ENCODE data around the gene SNX22.

Gene SNX22

DNA sequence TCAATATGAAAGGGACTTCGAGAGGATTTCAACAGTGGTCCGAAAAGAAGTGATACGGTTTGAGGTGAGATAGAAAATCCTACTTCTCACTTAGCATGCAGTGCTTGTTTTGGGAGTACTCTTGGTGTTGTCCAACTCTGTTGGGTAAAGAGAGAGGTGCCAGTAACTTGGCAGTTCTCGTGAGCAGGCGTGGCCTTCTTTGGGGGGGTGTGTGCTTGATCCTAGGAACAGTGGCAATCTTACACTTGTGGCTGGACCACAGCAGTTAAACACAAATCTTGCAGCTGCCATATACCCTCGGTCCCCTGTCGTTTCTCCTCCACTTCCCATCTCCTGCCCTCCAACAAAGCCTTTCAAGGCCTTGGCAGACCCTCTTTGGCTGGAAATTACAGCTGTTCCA, 15.2 kb upstream of the SNX22 start:
- DNase-seq: no peak

DNA sequence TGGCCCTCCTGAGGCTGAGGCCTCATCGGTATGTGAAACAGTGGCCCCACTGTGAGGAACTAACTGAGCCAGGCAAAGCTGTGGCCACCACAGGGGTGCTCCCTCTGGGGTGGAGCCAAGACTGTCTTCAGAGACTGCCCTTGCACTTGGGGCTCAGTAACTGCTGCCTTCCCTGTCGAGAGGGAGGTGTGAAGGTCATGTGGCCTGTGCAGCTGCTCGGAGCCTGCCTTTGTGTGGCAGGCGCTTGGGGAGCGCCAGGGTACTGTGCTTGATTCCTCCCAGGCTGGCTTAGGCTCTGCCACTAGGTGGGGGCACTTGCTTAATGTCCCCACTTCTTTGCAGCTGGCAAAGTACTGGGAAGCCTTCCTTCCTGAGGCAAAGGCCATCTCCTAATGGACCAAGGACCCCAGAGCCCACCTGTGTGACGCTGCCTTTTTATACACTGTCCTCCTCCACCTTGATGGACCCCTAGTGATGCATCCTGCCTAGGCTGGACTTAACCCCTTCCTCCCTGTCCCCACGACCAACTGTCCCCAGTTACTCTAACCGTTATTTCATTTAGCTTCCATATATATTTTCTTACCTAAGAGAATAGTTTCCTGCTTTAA, 14.2 kb upstream of the SNX22 start:
- no peak for DNase-seq

DNA sequence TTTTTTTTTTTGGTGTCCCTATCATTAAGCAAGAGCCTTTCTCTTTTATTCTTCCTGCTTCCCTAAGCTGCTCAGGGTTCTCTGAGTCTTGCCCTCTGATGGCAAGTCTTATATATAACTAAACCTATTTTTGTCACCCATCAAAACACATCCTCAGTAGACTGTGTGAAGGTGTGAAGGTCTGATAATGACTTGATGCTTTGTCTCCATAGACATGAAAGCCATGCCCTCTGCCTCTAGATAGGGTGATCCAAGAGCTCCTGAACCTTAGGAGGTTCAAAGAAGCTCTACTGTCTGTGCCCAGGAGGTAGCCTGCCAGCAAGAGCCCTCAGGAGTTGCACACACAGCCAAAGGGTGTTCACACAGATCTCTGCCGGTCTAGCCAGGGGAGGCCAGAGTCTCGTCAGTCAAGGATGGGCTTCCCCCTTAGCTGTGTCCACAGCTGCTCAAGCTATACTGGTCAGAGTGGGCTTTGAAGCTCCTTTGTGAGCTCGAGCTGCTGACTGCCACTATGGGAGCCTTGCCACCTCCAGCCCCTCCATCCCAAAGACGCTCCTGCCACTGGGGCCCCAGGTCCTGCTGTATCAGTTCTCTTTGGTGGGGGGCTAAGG, 13.1 kb upstream of the SNX22 start:
- no peak for DNase-seq

DNA sequence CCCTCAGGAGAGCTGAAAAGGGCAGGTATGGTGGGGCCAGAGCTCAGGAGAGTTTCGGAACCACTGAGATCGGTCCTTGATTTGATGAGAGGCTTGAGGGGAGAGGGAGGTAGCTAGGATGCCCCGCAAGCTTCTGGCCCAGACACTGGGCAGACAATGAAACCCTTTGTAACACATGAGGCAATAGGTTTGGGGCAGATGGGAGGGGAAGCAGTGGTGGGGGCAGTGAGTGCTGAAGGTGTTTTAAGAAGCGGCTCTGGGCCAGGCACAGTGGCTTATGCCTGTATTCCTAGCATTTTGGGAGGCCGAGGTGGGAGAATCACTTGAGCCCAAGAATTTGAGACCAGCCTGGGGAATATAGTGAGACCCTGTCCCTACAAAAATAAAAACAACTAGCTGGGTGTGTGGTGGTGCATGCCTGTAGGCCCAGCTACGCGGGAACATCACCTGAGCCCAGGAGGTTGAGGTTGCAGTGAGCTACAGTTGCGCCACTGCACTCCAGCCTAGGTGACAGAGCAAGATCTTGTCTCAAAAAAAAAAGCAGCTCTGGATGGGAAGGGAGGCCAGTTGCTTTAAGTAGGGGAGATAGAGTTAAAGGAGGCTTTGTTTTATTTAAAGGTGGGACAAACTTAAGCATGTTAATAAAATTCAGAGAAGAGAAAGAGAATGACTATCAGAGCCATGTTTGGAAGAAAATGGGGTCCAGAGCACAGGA, 9.6 kb upstream of the SNX22 start:
- DNase-seq: no peak

DNA sequence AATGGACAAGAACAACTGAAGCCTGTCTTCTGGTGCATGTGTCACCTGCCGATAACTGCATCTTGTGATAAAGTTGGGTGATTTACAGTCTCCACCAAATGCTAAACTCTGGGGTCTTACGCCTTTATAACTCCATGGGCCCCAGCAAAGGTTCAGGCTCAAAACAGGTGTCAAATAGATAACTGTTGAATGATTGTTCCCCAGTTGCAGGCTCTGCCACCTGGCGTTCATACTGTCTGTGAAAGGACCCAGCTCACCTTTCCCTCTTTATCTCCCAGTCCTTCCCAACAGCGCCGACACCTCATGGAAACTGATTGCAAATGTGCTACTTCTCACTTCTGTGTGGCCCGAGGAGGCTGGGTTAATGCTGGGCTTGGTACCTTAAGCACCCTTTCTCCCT, 8.3 kb upstream of the SNX22 start:
- no peak for DNase-seq

DNA sequence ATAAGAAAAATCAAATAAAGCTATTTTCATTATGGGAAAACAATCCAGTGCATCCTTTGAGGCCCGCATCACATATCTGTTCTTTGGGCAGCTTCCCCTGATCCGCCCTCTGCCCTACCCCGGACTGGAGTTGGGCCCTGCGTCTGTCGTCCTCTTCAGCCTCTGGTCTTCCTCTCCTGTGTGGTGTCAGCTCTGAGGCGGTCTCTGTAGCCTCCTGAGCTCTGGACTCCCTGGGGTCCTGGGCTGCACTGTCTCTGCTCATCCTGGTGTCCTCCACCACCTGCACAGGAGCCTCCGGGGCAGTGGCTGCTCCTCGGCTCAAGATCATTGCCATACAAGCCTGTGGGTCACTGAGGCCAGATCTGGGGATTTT, 7.4 kb upstream of the SNX22 start:
- DNase-seq: no peak

DNA sequence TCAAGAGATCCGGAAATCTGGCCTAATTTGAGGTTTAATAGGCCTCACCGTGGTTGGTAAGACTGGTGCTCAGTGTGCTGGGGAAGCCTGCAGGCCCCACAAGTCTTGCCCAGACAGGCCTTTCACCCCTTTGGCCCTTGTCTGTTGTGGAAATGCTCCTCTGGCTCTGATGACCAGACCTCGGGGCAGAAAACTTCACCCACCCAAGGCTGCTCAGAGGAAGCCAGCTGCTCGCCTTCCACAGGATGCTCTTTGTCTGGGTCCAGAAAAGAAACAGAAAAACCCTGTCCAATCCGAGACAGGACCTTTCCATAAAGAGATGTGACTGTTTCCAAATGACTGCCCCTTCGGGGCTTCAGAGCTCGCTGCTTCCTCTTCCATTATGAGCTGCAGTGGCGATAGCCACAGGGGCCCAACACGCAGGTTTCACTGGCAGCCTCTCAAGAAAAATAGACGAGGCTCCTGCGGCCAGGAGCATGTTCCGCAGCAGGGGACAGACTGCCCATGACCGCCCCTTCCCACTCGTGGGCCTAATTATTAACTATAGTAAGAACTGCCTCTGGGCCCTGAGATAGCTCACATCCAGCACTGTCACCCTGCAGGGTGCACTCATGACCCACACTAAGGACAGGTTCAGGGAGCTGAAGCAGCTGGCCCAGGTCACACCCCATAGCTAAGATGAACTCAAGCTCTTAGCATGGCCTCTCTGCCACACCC, 6.8 kb upstream of the SNX22 start:
- DNase-seq: no peak

DNA sequence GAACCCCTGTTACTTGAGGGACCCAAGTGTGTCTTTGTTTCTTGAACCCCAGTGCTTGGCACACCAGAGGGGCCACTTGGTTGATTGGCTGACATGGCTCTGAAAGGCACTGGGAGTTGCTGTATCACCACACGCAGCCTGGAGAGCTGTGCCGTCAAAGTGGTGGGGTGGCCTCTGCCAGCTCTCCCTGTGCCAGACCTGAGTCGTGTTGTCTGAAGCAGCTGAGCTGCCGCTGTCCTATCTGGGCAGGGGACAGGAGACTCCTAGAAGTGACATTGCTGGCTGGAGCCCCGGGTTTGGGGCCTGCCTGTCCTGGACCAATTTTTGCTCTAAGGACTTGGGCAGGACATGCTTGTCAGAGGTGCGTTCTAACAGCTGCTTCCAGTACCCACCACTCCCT, 5.5 kb upstream of the SNX22 start:
- no peak for DNase-seq

DNA sequence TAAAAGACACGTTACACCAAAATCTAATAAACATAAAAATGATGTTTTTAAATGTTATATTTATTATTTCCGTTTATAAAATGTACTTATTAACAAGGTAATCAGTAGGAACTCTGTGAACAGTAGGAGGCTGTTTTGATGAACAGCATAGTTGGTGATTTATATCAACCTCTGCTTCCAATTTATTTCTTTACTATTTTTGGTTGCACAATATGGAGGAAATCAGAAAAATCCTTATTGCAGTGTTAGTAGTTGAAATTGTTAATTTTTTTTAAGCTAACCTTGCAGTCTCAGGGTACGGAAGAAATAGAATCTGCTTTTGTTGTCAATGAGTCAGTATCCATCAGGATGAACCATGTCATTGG, 5.0 kb upstream of the SNX22 start:
- no peak for DNase-seq

DNA sequence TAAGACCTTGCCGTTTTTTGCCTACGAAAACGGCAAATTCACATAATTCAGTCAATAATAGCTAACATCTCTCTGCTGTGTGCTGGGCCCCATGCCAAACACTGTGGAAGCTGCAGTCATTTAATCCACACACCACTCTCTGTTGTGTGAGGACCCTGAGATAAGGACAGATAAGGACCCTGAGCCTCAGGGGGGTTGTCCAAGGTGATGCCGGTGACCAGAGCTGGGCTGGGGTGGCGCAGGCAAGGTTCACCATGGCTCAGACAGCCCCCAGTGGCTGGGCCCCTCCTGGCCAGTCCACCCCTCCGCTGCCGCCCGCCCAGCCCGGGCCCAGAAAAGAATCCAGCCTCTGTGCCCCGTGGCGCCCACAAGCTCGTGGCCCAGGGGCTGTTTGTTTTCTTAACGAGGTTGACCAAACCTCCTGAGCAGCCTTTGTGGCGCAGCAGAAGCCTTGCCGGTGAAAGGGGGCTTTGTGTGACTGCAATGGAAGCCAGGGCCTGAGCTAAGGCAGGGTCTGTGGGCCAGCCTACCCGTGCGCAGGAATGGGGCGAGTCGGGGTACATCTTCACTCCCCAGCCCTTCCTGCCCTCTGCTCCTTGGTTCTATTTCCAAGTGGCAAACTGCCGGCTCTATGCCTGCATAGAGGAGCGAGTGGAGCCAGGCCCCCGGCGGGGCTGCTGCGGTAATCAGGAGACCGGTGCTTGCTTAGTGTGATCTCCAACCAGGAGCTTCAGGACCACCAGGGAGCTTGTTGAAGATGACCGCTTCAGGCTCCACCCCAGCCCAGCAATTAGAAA, 4.4 kb upstream of the SNX22 start:
- DNase-seq: no peak

DNA sequence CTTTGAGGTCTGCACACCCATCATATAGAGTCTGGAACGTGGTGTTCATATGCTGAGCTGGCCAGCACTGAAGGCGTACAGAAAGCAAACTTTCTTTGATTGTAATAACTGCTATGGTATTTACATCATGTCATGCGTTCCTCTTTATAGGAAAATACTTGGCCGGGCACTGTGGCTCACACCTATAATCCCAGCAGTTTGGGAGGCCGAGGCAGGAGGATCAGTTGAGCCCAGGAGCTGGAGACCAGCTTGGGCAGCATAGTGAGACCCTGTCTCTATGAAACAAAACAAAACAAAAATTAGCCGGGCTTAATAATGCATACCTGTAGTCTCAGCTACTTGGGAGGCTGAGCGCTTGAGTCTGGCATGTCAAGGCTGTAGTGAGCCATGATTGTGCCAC, 3.4 kb upstream of the SNX22 start:
- DNase-seq: no peak

DNA sequence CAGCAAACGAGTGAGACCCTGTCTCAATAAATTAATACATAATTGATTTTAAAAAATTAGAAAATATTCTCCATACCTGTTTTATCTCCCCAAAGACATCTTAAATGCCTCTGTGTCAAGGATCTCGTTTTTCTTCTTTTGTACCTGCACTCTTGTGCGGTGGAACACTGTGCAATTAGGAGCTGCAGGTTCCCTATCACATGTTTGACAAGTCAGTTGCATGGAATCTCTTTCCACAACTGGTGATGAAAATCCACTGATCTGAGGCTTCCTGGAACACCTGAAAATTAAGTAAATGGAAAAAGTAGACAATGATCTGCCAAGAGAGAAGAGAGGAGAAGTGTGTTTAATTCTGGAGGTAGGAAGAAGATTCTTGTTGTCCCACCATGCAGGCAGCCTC, 3.0 kb upstream of the SNX22 start:
- DNase-seq: no peak

DNA sequence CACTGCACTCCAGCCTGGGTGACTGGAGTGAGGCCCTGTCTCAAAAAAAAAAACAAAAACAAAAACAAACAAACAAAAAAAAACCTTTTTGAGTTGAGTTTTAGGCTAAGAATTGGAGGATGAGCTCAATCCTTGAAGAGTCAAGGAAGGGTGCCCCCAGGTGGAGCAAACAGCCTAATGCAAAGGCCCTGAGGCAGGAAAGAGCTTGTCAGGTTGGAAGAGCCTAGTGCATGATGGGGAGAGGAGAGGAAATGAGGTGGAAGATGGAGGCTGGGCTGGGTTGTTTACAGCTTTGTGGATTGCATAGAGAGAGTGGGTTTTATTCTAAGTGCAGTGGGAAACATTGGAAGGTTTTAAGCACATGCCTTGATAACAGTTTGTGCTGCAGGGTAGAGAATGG, 2.1 kb upstream of the SNX22 start:
- no peak for DNase-seq

DNA sequence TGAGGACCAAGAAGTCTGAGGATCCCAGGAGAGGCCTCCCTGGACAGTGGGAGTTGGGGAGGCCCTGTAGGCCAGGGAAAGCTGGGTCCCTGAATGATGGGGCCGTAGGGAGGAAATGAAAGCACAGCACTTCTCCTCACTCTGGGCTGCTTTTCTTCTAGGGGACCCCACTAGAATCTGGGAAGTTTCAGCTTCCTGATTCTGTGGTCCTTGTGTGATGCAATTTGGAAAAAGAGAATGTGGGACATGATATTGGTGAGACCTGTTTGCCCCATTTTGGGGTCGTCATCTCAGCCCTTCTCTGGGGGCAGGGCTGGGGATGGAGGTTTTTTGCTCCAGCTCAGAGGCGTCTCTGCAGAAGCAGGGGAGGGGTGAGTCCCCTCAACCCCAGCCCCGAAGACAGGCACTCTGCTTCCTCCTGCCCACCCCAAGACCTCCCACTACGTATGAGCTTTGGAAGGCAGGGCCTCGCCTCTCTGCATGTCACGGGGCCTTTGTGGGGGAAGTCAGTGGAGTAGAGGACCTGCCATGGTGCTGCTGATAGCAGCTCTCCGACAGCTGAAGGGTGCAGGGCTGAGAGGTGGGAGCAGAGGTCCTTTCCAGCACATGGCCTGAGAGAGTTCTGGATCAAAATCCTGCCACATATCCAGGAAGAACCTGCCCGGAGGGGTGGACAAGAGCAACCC, 1.5 kb upstream of the SNX22 start:
- no peak for DNase-seq

DNA sequence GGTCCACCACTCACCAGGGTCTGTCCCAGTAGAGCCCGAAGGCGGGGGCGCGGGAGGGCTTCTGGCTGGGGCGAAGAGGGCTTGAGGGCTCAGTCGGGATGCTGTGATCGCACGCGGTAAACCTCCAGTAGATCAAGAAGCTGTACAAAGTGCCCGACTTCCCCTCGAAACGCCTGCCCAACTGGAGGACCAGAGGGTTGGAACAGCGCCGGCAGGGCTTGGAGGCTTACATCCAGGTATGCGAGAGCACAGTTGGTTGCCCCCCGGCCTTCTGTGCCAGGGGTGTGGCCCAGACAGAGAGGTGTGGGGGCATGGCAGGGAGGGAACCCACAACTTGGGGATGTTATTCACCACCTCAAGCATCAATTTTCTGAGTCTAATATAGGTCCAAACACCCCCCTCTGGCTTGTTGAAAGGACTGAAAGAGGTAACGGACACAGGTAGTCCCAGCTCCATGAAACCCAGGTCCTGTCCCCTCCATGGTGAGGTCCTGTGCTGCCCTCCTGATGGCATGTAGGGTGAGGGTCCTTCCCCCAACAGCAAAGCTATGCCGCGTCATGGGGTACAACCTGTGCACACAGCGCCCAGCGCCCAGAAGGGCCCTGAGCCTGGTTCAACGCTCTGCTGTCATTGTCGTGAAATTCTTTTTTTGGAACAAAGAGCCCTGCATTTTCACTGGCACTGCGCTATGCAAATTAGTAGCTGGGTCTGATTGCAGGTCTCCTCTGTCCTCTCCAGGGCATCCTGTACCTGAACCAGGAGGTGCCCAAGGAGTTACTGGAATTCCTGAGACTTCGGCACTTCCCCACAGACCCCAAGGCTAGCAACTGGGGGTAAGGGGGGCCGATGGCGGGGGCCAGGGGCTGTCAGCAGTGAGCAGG, 1.2 kb downstream of the SNX22 start:
- DNase-seq: peak; percentile 32

DNA sequence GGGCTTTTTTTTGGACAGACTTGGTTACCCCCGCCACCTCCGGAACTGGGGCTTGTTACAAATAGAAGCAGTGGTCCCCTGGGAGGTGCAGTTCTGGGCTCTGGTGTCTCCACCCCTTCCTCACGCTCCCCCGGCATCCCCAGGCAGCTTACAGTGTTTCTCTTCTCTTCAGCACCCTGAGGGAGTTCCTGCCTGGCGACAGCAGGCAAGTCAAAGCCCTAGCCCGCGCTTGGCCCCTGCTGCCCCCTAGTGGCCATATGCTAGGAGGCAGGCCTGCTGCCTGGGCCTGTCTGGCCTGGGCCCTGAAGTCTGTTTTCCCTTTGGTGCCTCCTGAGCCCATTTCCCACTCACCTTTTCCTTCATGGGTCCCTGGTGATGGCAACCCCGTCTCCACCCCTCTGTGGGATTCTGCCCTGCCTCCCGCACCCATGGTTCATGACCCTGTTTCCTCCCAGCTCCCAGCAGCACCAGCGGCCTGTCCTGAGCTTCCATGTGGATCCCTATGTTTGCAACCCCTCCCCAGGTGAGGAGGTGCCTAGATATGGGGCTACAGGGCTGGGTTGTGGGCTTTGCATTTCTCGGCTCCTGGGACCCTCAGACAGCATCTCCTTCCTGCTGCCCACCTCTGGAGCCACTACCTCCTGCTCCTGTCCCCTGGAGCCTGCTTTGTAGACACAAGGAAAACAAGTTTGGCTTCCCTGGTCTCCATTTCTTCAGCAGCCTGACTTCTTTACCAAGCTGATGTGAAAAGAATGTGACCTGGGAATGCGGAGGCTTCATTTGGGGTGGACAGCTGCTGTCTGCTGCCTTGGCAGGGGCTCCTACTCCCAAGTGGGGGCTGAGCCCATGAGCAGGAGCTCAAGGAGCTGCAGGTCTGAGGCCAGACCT, 2.2 kb downstream of the SNX22 start:
- DNase-seq: peak; percentile 95

DNA sequence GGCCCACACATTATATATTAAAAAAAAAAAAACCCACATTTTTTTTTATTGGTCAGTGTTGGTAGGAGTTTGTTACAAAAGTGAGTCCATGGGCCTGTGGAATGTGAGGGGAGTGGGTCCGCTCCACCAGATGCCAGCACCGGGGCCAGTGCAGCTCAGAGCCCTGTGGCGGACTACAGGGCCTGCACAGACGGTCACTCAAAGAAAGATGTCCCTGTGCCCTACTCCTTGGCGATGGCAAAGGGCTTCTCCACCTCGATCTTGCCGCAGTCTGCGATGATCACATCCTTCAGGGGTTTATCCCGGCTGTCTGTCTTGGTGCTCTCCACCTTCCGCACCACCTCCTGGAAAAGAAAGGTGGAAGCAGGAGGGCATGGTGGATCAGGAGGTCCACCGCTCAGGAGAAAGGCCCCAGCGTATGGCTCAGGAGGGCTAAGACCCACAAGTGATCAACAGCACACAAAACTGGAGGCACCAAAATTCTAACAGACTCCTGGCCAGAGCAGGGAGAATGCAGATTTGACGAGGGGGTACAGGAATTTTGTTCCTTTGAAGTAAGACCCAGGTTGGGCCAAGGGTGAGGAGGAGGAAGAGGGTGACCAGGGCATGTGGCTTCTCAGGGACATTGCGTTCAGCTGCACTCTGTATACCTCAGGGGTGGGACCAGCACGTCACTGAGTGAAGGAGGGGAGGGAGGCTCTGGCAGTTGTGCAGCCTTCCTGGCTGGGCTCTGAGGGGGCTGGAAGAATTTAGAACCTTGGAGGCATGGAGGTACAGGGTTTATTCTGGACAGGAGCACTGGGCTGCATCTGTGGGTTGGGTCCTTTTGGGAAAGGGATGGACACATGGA, 4.5 kb downstream of the SNX22 start:
- DNase-seq: no peak

DNA sequence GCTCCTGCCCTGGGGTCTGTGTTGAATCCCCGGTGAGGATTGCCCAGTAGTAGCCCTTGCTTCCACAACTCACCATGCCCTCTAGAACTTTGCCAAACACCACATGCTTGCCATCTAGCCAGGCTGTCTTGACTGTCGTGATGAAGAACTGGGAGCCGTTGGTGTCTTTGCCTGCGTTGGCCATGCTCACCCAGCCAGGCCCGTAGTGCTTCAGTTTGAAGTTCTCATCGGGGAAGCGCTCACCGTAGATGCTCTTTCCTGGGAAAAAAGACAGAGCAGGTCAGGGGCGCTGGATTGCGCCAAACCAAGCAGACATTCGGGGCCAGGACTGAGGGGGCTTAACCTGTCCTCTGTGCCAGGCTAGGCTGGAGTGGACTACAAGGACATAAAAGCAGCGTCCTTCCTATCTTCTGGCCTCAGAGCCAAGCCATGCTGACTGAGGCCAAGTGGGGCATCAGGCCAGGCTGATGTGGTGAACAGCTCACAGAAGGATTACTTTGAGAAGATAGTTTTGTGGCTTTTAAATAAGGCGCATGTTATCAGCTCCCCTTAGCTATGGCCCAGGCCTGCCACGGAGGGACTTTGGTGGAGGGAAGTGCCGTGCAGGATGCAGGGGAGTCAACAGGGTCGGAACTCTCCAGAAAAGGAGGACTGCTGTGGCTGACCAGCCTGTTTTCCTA, 5.3 kb downstream of the SNX22 start:
- no peak for DNase-seq

DNA sequence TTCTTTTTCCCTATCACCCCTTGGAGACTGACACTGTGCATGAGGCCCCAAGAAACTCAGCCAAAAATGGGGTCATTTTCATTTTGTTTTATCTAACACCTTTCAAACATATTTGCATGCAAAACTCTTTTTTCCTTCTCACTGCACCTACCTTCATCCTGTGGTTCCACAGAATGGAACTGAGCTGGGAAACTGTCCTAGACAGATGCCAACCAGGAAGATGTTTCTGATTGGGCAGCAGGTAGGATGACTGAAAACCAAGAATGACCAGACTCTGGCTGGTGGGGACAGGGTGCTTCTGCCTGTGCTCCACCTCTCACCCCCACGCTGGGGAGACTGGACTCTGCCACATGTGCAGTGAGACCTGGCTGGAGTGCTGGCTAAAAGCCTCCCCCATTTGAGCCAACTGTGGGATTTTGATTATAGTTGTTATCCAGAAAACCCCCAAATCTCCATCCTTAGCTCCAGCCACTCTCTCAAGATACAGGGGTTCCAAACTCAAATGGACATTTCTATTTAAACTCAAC, 6.1 kb downstream of the SNX22 start:
- DNase-seq: no peak
